Hypothalamus (tissue), 51 donors: Measurements from ENCODE around the gene TRAF3.
"Not testable (repeated sequence)": the region's sequence is repeated elsewhere in the genome, so short reads cannot be mapped to it uniquely, and the experiment has no call there.

Source experiments
- DNase-seq, 51 donors: peaks; one replicate each; lab custom pipeline; 2025; lab: John Stamatoyannopoulos, UW

TRAF3 gene

GRCh38 chr14:102751088-102751487 lies 26.2 kb upstream of the TRAF3 start:
- no peak for DNase-seq

GRCh38 chr14:102752239-102752847 lies 24.9 kb upstream of the TRAF3 start:
- no peak for DNase-seq

- DNase-seq, result no peak
Observed at GRCh38 chr14:102754370-102755262, 22.6 kb upstream of the TRAF3 start.

- DNase-seq, result no peak
Observed at GRCh38 chr14:102757646-102758045, 19.6 kb upstream of the TRAF3 start.

- no peak for DNase-seq
Observed at GRCh38 chr14:102758087-102758486, 19.2 kb upstream of the TRAF3 start.

GRCh38 chr14:102759456-102760187 lies 17.6 kb upstream of the TRAF3 start:
- no peak for DNase-seq

GRCh38 chr14:102760496-102761193 lies 16.6 kb upstream of the TRAF3 start:
- DNase-seq, result no peak

GRCh38 chr14:102761206-102761605 lies 16.0 kb upstream of the TRAF3 start:
- DNase-seq, result no peak

- no peak for DNase-seq
Observed at GRCh38 chr14:102764220-102764671, 13.0 kb upstream of the TRAF3 start.

- not testable (repeated sequence) for DNase-seq
Observed at GRCh38 chr14:102765770-102766169, 11.5 kb upstream of the TRAF3 start.

- peak in 1 of 51 donors; percentile 5 for DNase-seq
Observed at GRCh38 chr14:102768223-102769048, 8.8 kb upstream of the TRAF3 start.

GRCh38 chr14:102769049-102769327 lies 8.3 kb upstream of the TRAF3 start:
- no peak for DNase-seq

GRCh38 chr14:102770147-102771123 lies 6.8 kb upstream of the TRAF3 start:
- no peak for DNase-seq

- DNase-seq, result no peak
Observed at GRCh38 chr14:102771144-102771543, 6.1 kb upstream of the TRAF3 start.

GRCh38 chr14:102772781-102773570 lies 4.3 kb upstream of the TRAF3 start:
- peak in 2 of 51 donors; percentile 9 to 13 for DNase-seq

GRCh38 chr14:102774391-102775153 lies 2.7 kb upstream of the TRAF3 start:
- peak in 33 of 51 donors; percentile 6 to 71 (median 35) for DNase-seq
